IPS DF 6.9 (cell line): ENCODE measurements around the gene ITSN2.
"Not testable (repeated sequence)": the region's sequence is repeated elsewhere in the genome, so short reads cannot be mapped to it uniquely, and the experiment has no call there.

ENCODE experiments used
- DNase-seq: peaks from one replicate; pipeline ENCODE4 v3.0.0-alpha.2; 2013; ENCODE audit warnings: low read depth, low spot score
- H3K27ac ChIP-seq: one replicate; pipeline ENCODE4 v1.5.1; 2013; ENCODE audit warnings: low read length, control low read depth
- H3K27me3 ChIP-seq: 2 replicates; pipeline ENCODE4 v1.6.1; 2013; ENCODE audit warnings: mild to moderate bottlenecking, low read length; ENCODE audit not compliant: control insufficient read depth, insufficient read depth
- H3K36me3 ChIP-seq: 2 replicates; pipeline ENCODE4 v1.6.1; 2013; ENCODE audit warnings: low read length; ENCODE audit not compliant: control insufficient read depth, insufficient read depth
- H3K4me1 ChIP-seq: 2 replicates; pipeline ENCODE4 v1.6.1; 2013; ENCODE audit warnings: low read length; ENCODE audit not compliant: control insufficient read depth, insufficient read depth
- H3K4me3 ChIP-seq: 2 replicates; pipeline ENCODE4 v1.5.1; 2013; ENCODE audit warnings: mild to moderate bottlenecking, low read length
- H3K9me3 ChIP-seq: 2 replicates; pipeline ENCODE4 v1.6.1; 2013; ENCODE audit warnings: low read length, inconsistent platforms; ENCODE audit not compliant: control insufficient read depth, insufficient read depth
- WGBS: extraction: QIAGEN DNeasy Blood & Tissue Kit; methylation state at CpG from one replicate; pipeline ENCODE4 v1.1.7; 2013; ENCODE audit warnings: mixed read lengths, missing lambda C conversion rate; ENCODE audit not compliant: insufficient read length, insufficient coverage; 5-methylcytosine and 5-hydroxymethylcytosine counted together

The ITSN2 gene

GRCh38 chr2:24351981-24352380 is 8.4 kb downstream of the ITSN2 start:
- no peak for DNase-seq
- Histone ChIP-seq H3K27me3 (no peaks in the 10 kb centered on the region), H3K9me3 (no peaks in the 10 kb centered on the region), H3K27ac (no peak overlapping the region), H3K4me1 (no peaks in the 10 kb centered on the region), H3K4me3 (no peak overlapping the region), H3K36me3 (no peaks in the 10 kb centered on the region)
- no CpG with 5 or more reads among the region's 1 CpG for WGBS

GRCh38 chr2:24351627-24351938 is 8.8 kb downstream of the ITSN2 start:
- Histone ChIP-seq H3K27me3 (no peaks in the 10 kb centered on the region), H3K4me3 (no peak overlapping the region), H3K9me3 (no peaks in the 10 kb centered on the region), H3K4me1 (no peaks in the 10 kb centered on the region), H3K27ac (no peak overlapping the region), H3K36me3 (no peaks in the 10 kb centered on the region)
- WGBS = no CpG with 5 or more reads among the region's 3 CpGs
- no peak for DNase-seq

GRCh38 chr2:24350826-24351626 is 9.3 kb downstream of the ITSN2 start:
- no peak for DNase-seq
- whole genome bisulfite sequencing = no CpG with 5 or more reads among the region's 7 CpGs
- H3K4me3 ChIP-seq = no peak overlapping the region

DNA sequence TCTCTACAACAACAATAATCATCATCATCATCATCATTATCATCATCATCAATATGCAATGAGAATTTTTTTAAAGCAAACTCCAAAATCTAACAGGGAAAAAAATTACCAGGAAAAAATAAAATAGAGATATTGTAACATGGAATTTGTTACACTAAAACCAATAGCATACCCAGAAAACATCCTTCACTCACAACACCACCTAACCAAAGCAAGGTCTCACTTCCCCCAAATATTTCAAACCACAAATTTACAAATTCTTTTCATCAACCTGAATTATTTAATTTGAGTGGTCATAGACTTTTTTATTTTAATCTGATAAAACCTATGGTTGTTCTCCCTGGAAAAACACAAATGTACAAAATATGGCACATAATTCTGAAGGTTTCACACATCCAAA is 11.2 kb downstream of the ITSN2 start:
- no peak for DNase-seq
- no peaks in the 10 kb centered on the region for H3K9me3 ChIP-seq
- no peak overlapping the region for H3K27ac ChIP-seq

More at GRCh38 chr2:24350826-24351626, 9.3 kb downstream of the ITSN2 start:
- H3K36me3 ChIP-seq = no peaks in the 10 kb centered on the region
- no peaks in the 10 kb centered on the region for H3K4me1 ChIP-seq
- H3K27ac ChIP-seq = no peak overlapping the region
- H3K27me3 ChIP-seq = no peaks in the 10 kb centered on the region
- H3K9me3 ChIP-seq = no peaks in the 10 kb centered on the region

GRCh38 chr2:24345937-24346336 is 14.4 kb downstream of the ITSN2 start:
- Histone ChIP-seq H3K36me3 (no peaks in the 10 kb centered on the region), H3K27me3 (no peaks in the 10 kb centered on the region), H3K4me1 (no peaks in the 10 kb centered on the region), H3K9me3 (no peaks in the 10 kb centered on the region), H3K27ac (no peak overlapping the region), H3K4me3 (no peak overlapping the region)
- WGBS = 100% methylated on average over 1 of the region's 4 CpGs
- DNase-seq = no peak

More for the DNA sequence above, 11.2 kb downstream of the ITSN2 start:
- no peaks in the 10 kb centered on the region for H3K27me3 ChIP-seq
- H3K36me3 ChIP-seq = no peaks in the 10 kb centered on the region
- H3K4me3 ChIP-seq = no peak overlapping the region
- H3K4me1 ChIP-seq = no peaks in the 10 kb centered on the region

DNA sequence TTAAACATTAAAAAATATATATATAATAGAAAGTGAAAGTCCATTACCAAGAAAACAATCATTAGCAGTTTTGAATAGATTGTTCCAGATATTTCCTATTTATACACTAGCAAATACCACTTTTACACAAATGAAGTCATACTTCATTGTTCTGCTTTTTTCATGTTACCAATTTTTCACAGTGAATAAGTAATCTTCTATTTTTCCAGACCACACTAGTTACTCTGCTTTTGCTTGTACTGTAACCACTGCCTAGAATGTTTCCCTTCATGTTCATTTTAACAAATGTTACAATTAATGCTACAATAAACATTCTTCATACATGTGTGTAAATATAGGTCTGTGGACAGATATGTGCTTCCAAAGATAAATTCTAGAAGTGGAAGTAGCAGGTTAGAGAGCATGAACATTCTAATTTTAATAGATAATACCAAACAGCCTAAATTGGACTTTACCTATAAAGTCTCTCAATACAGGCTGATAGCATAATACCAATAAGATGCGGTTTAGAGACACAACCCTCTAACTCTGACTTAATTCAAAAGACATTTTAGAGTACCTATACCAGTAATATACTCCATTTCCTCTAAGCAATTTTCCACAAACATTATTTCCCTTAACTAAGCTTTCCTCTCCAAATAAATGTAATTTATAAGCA is 17.0 kb downstream of the ITSN2 start:
- Histone ChIP-seq H3K9me3 (no peaks in the 10 kb centered on the region), H3K27ac (no peak overlapping the region), H3K36me3 (no peaks in the 10 kb centered on the region), H3K4me1 (no peaks in the 10 kb centered on the region), H3K4me3 (no peak overlapping the region), H3K27me3 (no peaks in the 10 kb centered on the region)
- WGBS = no CpG with 5 or more reads among the region's 1 CpG
- DNase-seq = no peak

GRCh38 chr2:24342110-24342910 is 18.0 kb downstream of the ITSN2 start:
- no peak for DNase-seq
- Histone ChIP-seq H3K4me3 (no peak overlapping the region), H3K9me3 (no peaks in the 10 kb centered on the region), H3K27ac (no peak overlapping the region), H3K27me3 (no peaks in the 10 kb centered on the region), H3K4me1 (no peaks in the 10 kb centered on the region), H3K36me3 (no peaks in the 10 kb centered on the region)
- WGBS = no CpG with 5 or more reads among the region's 9 CpGs

DNA sequence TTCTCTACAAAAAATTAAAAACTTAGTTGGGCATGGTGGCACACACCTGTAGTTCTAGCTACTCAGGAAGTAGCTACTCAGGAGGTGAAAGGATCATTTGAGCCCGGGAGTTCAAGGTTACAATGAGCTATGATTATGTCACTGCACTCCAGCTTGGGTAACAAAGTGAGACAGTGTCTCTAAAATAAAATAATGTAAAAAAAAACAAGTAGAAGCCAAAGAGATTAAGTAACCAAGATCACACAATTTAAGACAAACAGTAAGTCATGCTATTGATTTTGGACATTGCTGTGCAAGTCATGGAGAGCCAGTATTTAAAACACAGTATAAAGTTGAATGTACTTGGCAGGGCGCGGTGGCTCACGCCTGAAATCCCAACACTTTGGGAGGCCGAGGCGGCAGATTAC is 20.5 kb downstream of the ITSN2 start:
- Histone ChIP-seq H3K27ac (no peak overlapping the region), H3K4me3 (no peak overlapping the region), H3K9me3 (no peaks in the 10 kb centered on the region), H3K36me3 (no peaks in the 10 kb centered on the region), H3K4me1 (no peaks in the 10 kb centered on the region), H3K27me3 (no peaks in the 10 kb centered on the region)
- no peak for DNase-seq
- no CpG with 5 or more reads among the region's 6 CpGs for WGBS

DNA sequence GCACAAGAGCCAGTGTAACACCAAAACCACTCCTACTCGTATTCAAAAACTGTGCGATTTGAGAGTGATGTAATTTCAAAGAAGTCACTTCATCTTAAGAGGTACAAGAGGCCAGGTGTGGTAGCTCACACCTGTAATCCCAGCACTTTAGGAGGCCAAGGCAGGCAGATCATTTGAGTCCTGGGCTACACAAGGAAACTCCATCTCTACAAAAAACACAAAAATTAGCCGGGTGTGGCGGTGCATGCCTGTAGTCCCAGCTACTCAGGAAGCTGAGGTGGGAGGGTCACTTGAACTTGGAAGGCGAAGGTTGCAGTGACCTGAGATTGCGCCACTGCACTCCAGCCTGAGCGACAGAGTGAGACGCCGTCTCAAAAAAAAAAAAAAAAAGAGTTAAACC is 21.2 kb downstream of the ITSN2 start:
- no CpG with 5 or more reads among the region's 9 CpGs for WGBS

DNA sequence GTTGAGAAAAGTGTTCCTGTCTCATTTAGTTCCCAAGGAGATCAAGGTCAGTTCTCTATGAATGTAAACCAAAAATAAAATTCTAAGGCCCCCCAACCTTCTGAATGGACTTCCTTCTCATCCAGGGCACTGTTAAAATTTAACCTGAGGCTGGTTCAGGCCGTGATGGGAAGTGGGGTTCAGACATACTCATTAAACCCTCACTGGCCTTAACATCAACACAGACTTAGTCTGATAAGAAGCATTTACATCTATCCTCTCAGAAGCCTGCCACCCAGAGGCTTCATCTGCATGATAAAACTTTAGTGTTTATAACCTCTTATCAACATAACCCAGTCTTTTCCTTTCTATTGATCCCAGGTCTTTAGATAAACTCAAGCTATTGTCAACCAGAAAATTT is 22.4 kb downstream of the ITSN2 start:
- Histone ChIP-seq H3K9me3 (no peaks in the 10 kb centered on the region), H3K4me1 (no peaks in the 10 kb centered on the region), H3K36me3 (no peaks in the 10 kb centered on the region), H3K27me3 (no peaks in the 10 kb centered on the region), H3K27ac (no peak overlapping the region), H3K4me3 (no peak overlapping the region)
- DNase-seq = no peak
- WGBS = no CpG with 5 or more reads among the region's 1 CpG

More for the DNA sequence above, 21.2 kb downstream of the ITSN2 start:
- not testable (repeated sequence) for H3K9me3 ChIP-seq, H3K27me3 ChIP-seq, H3K27ac ChIP-seq, H3K4me1 ChIP-seq, H3K4me3 ChIP-seq, H3K36me3 ChIP-seq, DNase-seq
